GM19240 (cell line): ENCODE results near the gene CCNE1.
"Not testable (repeated sequence)": the region's sequence is repeated elsewhere in the genome, so short reads cannot be mapped to it uniquely, and the experiment has no call there.

Source experiments
- DNase-seq: peaks from one replicate; pipeline ENCODE4 v3.0.0; 2011; ENCODE audit warnings: low spot score; ENCODE audit not compliant: insufficient read length

Gene CCNE1

GRCh38 chr19:29785955-29786589 lies 25.7 kb upstream of the CCNE1 start:
- DNase-seq = no peak

- DNase-seq = no peak
These were observed 24.5 kb upstream of the CCNE1 start for GRCh38 chr19:29787281-29787680.

- DNase-seq = no peak
These were observed 22.8 kb upstream of the CCNE1 start for GRCh38 chr19:29789007-29789406.

GRCh38 chr19:29793116-29793727 lies 18.6 kb upstream of the CCNE1 start:
- DNase-seq = no peak

- DNase-seq = not testable (repeated sequence)
These were observed 17.3 kb upstream of the CCNE1 start for GRCh38 chr19:29794490-29794889.

GRCh38 chr19:29795461-29796172 lies 16.2 kb upstream of the CCNE1 start:
- no peak for DNase-seq

- DNase-seq = no peak
These were observed 15.6 kb upstream of the CCNE1 start for GRCh38 chr19:29796173-29796573.

GRCh38 chr19:29798774-29799497 lies 12.9 kb upstream of the CCNE1 start:
- DNase-seq = no peak

GRCh38 chr19:29800100-29800825 lies 11.5 kb upstream of the CCNE1 start:
- no peak for DNase-seq

GRCh38 chr19:29803951-29804350 lies 7.8 kb upstream of the CCNE1 start:
- DNase-seq = not testable (repeated sequence)

GRCh38 chr19:29804493-29804892 lies 7.3 kb upstream of the CCNE1 start:
- DNase-seq = peak; percentile 53

GRCh38 chr19:29805031-29805965 lies 6.5 kb upstream of the CCNE1 start:
- no peak for DNase-seq

- no peak for DNase-seq
These were observed 5.5 kb upstream of the CCNE1 start for GRCh38 chr19:29806098-29806866.

- no peak for DNase-seq
These were observed 4.6 kb upstream of the CCNE1 start for GRCh38 chr19:29807178-29807577.

GRCh38 chr19:29807870-29808405 lies 3.9 kb upstream of the CCNE1 start:
- no peak for DNase-seq

GRCh38 chr19:29809795-29810503 lies 1.8 kb upstream of the CCNE1 start:
- no peak for DNase-seq

GRCh38 chr19:29810504-29810871 lies 1.3 kb upstream of the CCNE1 start:
- no peak for DNase-seq

GRCh38 chr19:29812080-29812880 lies 489 bp downstream of the CCNE1 start:
- no peak for DNase-seq
